GM23248 (cell line): ENCODE results near the gene SAMD4B. TPM values are rescaled to one million over a fixed set of nuclear protein-coding genes. Genes with fewer than 3 reads are reported as not detected.
A peak's percentile ranks its signal among the peaks of the same experiment; 100 is the strongest.

ENCODE experiments used
- DNase-seq: peaks from one replicate; pipeline ENCODE4 v3.0.0-alpha.2; 2015
- H2AFZ ChIP-seq: fragments of 200-600 bp; sonication (generic); 2 replicates; pipeline ENCODE4 v1.6.1; 2016; ENCODE audit warnings: antibody characterized with exemption
- H3F3A ChIP-seq: fragments of 200-600 bp; sonication (generic); 2 replicates; pipeline ENCODE4 v1.6.1; 2016; ENCODE audit warnings: mild to moderate bottlenecking, antibody characterized with exemption, mixed run types; ENCODE audit not compliant: insufficient read depth
- H3K27ac ChIP-seq: fragments of 200-600 bp; sonication (generic); 2 replicates; pipeline ENCODE4 v1.5.1; 2016; ENCODE audit warnings: mild to moderate bottlenecking
- H3K27me3 ChIP-seq: fragments of 200-600 bp; sonication (generic); replicated peaks from 2 replicates; pipeline ENCODE4 v1.6.1; 2016; ENCODE audit warnings: mild to moderate bottlenecking; ENCODE audit not compliant: insufficient read depth
- H3K36me3 ChIP-seq: fragments of 200-600 bp; sonication (generic); 2 replicates; pipeline ENCODE4 v1.6.1; 2016; ENCODE audit warnings: low read depth, mild to moderate bottlenecking
- H3K4me1 ChIP-seq: fragments of 200-600 bp; sonication (generic); 2 replicates; pipeline ENCODE4 v1.6.1; 2016; ENCODE audit warnings: mild to moderate bottlenecking; ENCODE audit not compliant: insufficient read depth
- H3K4me2 ChIP-seq: fragments of 200-600 bp; sonication (generic); one replicate; pipeline ENCODE4 v1.6.1; 2016; ENCODE audit warnings: mild to moderate bottlenecking; ENCODE audit not compliant: unreplicated experiment
- H3K4me3 ChIP-seq: fragments of 200-600 bp; sonication (generic); 2 replicates; pipeline ENCODE4 v1.5.1; 2016; ENCODE audit warnings: mild to moderate bottlenecking
- H3K79me2 ChIP-seq: fragments of 200-600 bp; sonication (generic); 2 replicates; pipeline ENCODE4 v1.6.1; 2016; ENCODE audit warnings: mild to moderate bottlenecking; ENCODE audit not compliant: insufficient read depth
- H3K9ac ChIP-seq: fragments of 200-600 bp; sonication (generic); 2 replicates; pipeline ENCODE4 v1.6.1; 2016; ENCODE audit warnings: mild to moderate bottlenecking
- H3K9me2 ChIP-seq: fragments of 200-600 bp; sonication (generic); 2 replicates; pipeline ENCODE4 v1.6.1; 2016; ENCODE audit warnings: mixed run types, mild to moderate bottlenecking, moderate library complexity; ENCODE audit not compliant: insufficient read depth
- H3K9me3 ChIP-seq: fragments of 200-600 bp; sonication (generic); one replicate; pipeline ENCODE4 v1.6.1; 2017; ENCODE audit warnings: low read depth
- H4K20me1 ChIP-seq: fragments of 200-600 bp; sonication (generic); 2 replicates; pipeline ENCODE4 v1.6.0; 2016; ENCODE audit not compliant: insufficient read depth
- EZH2 ChIP-seq: fragments of 200-600 bp; sonication (generic); IDR thresholded peaks from 2 replicates; pipeline ENCODE4 v1.6.1; 2018; ENCODE audit warnings: antibody characterized with exemption, mild to moderate bottlenecking; ENCODE audit not compliant: insufficient read depth, poor library complexity, severe bottlenecking
- EZH2phosphoT487 ChIP-seq: fragments of 200-600 bp; sonication (generic); IDR thresholded peaks from 2 replicates; pipeline ENCODE4 v1.6.1; 2018; ENCODE audit warnings: antibody characterized with exemption, moderate library complexity, mild to moderate bottlenecking, low read depth; ENCODE audit not compliant: insufficient read depth
- WGBS, 2 experiments: methylation state at CpG; one replicate each; pipeline ENCODE4 v1.1.6; 2015 to 2017; ENCODE audit warnings: low lambda C conversion rate in 2 of 2, low coverage in 1 of 2; ENCODE audit errors: missing lambda C conversion rate in 2 of 2; 5-methylcytosine and 5-hydroxymethylcytosine counted together
- in situ Hi-C: fragments of 300-500 bp; cut with MboI; formaldehyde crosslinking; loops from 2 replicates; pipeline ENCODE4 v1.15.0; 2020
- polyA plus RNA-seq: library from polyadenylated mRNA; unstranded; fragments of >200 nt; fragmentation: Nextera tagmentation; extraction: Ambion mirVana; gene quantifications from 2 replicates; pipeline ENCODE4 v1.2.1, GENCODE V29; 2016
- total RNA-seq: library from RNA; depleted of rRNA; stranded (reverse); fragments of >200 nt; shearing (Covaris generic); gene quantifications from 2 replicates; pipeline ENCODE4 v1.2.3, GENCODE V29; 2014

SAMD4B gene
- total and polyA plus RNA-seq, 2 experiments from 2014 or later: 66.7 to 71.9 TPM

GRCh38 chr19:39426170-39426569 lies 83.9 kb downstream of the SAMD4B start:
- Histone ChIP-seq H2AFZ (no peak overlapping the region), H3K9ac (no peak overlapping the region), H3F3A (peaks cover 56% of the 10 kb centered on the region), H3K27me3 (no peaks in the 10 kb centered on the region), H3K36me3 (no peaks in the 10 kb centered on the region), H3K4me3 (no peak overlapping the region), H3K79me2 (no peaks in the 10 kb centered on the region), H3K4me1 (peaks cover 17% of the 10 kb centered on the region), H4K20me1 (no peaks in the 10 kb centered on the region), H3K9me2 (no peaks in the 10 kb centered on the region), H3K27ac (no peak overlapping the region), H3K4me2 (no peak overlapping the region), H3K9me3 (no peaks in the 10 kb centered on the region)
- WGBS, 2 experiments: 35% methylated on average over 5 of the region's 5 CpGs
- DNase-seq: no peak
- in situ Hi-C loops: no loop called here
- TF ChIP-seq EZH2phosphoT487: no peak
- TF ChIP-seq EZH2: no peak

DNA sequence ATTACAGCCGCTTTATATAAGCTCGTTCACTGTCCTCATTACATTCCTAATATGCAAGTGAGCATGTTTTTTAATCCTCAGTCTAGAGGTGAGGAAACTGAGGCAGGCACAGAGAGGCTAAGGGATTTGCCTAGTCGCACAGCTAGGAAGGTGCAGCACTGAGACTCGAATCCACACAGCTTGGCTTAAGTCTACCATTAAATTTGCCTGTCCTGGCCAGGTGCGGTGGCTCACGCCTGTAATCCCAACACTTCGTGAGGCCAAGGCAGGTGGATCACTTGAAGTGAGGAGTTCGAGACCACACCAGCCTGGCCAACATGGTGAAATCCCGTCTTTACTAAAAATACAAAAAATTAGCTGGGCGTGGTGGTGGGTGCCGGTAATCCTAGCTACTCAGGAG lies 85.5 kb downstream of the SAMD4B start:
- Histone ChIP-seq H3K9ac (no peak overlapping the region), H3K4me1 (peaks cover 17% of the 10 kb centered on the region), H3K4me2 (no peak overlapping the region), H4K20me1 (no peaks in the 10 kb centered on the region), H3F3A (peaks cover 68% of the 10 kb centered on the region), H3K4me3 (no peak overlapping the region), H3K36me3 (peaks cover 5% of the 10 kb centered on the region; the same call in 1 of the 2 replicates), H3K27ac (peak overlapping the region; percentile 88), H2AFZ (no peak overlapping the region), H3K27me3 (no peaks in the 10 kb centered on the region), H3K79me2 (no peaks in the 10 kb centered on the region), H3K9me3 (no peaks in the 10 kb centered on the region), H3K9me2 (no peaks in the 10 kb centered on the region)
- TF ChIP-seq EZH2 (no peak), EZH2phosphoT487 (no peak)
- WGBS, 2 experiments: 76% methylated on average over 11 of the region's 11 CpGs
- no peak for DNase-seq
- in situ Hi-C loops: no loop called here

- in situ Hi-C loops: no loop called here
- Histone ChIP-seq H3K9me3 (no peaks in the 10 kb centered on the region), H3K36me3 (peaks cover 13% of the 10 kb centered on the region), H3F3A (peaks cover 75% of the 10 kb centered on the region), H2AFZ (peak overlapping the region; percentile 66), H3K27me3 (no peaks in the 10 kb centered on the region), H3K27ac (peak overlapping the region; percentile 88), H3K9ac (peak overlapping the region; percentile 66), H3K4me3 (peak overlapping the region; percentile 28; the same call in 1 of the 2 replicates), H4K20me1 (no peaks in the 10 kb centered on the region), H3K4me2 (peak overlapping the region; percentile 71), H3K4me1 (peaks cover 17% of the 10 kb centered on the region), H3K9me2 (no peaks in the 10 kb centered on the region), H3K79me2 (peaks cover 7% of the 10 kb centered on the region)
- WGBS, 2 experiments: 3 to 8% methylated on average over 21 to 23 of the region's 23 CpGs
- peak; percentile 85 for DNase-seq
- TF ChIP-seq EZH2 (no peak), EZH2phosphoT487 (no peak)
These were observed 86.3 kb downstream of the SAMD4B start for GRCh38 chr19:39428283-39429112.

DNA sequence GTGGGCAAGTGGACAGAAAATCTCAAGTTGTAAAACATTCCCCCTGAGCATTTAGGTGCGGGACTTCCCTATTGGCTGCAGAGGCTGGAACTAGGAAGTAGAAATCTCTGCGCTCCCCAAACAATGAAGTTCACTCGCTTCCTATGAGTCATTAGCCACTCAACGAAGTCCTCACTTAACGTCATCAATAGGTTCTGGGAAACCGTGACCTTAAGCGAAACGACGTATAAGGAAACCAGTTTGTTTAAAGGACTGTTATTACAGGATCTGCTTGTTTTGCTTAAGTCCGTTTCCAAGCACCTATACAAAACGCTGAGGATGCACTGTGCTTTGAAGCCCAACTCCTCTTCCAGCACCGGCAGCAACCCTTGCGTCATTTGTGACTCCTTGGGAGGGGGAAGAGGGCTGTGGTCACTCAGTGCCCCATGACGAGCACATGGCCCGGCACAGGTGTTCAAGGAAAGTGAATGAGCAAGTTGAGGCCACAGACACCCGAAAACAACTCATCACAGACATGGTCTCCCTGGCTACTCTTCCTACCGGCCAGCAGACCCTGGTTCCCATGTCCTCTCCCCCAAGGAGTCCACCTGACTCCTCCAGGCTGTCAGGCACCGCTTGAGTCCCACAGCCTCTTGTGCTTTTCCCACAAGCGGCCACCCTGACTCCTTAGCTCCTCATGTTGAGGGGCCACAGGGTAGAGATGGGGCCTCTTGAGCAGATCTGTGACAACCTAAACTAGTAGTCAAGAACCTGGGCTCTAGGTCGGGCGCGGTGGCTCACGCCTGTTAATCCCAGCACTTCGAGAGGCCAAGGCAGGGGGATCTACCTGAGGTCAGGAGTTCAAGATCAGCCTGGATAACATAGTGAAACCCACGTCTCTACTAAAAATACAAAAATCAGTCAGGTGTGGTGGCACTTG lies 88.7 kb downstream of the SAMD4B start:
- peaks cover 30% of the 10 kb centered on the region for H3K79me2 ChIP-seq
- WGBS, 2 experiments: 78 to 82% methylated on average over 25 of the region's 25 CpGs
- H3K9me3 ChIP-seq: no peaks in the 10 kb centered on the region
- H3K4me3 ChIP-seq: no peak overlapping the region
- peaks cover 83% of the 10 kb centered on the region for H3F3A ChIP-seq
- DNase-seq: peak; percentile 52
- H2AFZ ChIP-seq: no peak overlapping the region
- TF ChIP-seq EZH2: no peak
- TF ChIP-seq EZH2phosphoT487: no peak
- H3K4me2 ChIP-seq: no peak overlapping the region
- no peak overlapping the region for H3K27ac ChIP-seq
- H3K27me3 ChIP-seq: no peaks in the 10 kb centered on the region
- no peaks in the 10 kb centered on the region for H4K20me1 ChIP-seq
- H3K9ac ChIP-seq: no peak overlapping the region
- peaks cover 26% of the 10 kb centered on the region for H3K36me3 ChIP-seq
- in situ Hi-C loops: no loop called here
- no peaks in the 10 kb centered on the region for H3K9me2 ChIP-seq
- peaks cover 29% of the 10 kb centered on the region for H3K4me1 ChIP-seq
